HFF-Myc (cell line): ENCODE measurements around the gene LRRC4C.

Experiments used
- DNase-seq: peaks from one replicate; pipeline ENCODE4 v3.0.0-alpha.2; 2011; ENCODE audit warnings: low read depth; ENCODE audit errors: extremely low read depth
- H3K4me3 ChIP-seq: replicated peaks from 2 replicates; pipeline ENCODE4 v1.5.1; 2011; ENCODE audit warnings: low read depth, mild to moderate bottlenecking, control low read depth, low read length
- CTCF ChIP-seq: IDR thresholded peaks from 2 replicates; pipeline ENCODE4 v1.5.1; 2012; ENCODE audit warnings: mild to moderate bottlenecking, low read depth, low read length, control low read depth; ENCODE audit errors: missing control alignments

The LRRC4C gene

GRCh38 chr11:40407355-40407754 is 1052.1 kb downstream of the LRRC4C start:
- no peak overlapping the region for H3K4me3 ChIP-seq
- DNase-seq = no peak
- no peak for TF ChIP-seq CTCF

- no peak for DNase-seq
- H3K4me3 ChIP-seq = no peak overlapping the region
- TF ChIP-seq CTCF = no peak
These were observed 1053.8 kb downstream of the LRRC4C start for GRCh38 chr11:40405614-40406013.

- TF ChIP-seq CTCF = no peak
- DNase-seq = no peak
- H3K4me3 ChIP-seq = no peak overlapping the region
These were observed 1056.1 kb downstream of the LRRC4C start for GRCh38 chr11:40403321-40403720.

GRCh38 chr11:40401132-40401853 is 1058.2 kb downstream of the LRRC4C start:
- no peak for DNase-seq
- H3K4me3 ChIP-seq = no peak overlapping the region
- no peak for TF ChIP-seq CTCF

- no peak for TF ChIP-seq CTCF
- no peak for DNase-seq
- no peak overlapping the region for H3K4me3 ChIP-seq
These were observed 1062.3 kb downstream of the LRRC4C start for GRCh38 chr11:40397141-40397540.

GRCh38 chr11:40393511-40393910 is 1065.9 kb downstream of the LRRC4C start:
- DNase-seq = no peak
- no peak for TF ChIP-seq CTCF
- no peak overlapping the region for H3K4me3 ChIP-seq

GRCh38 chr11:40391679-40392078 is 1067.8 kb downstream of the LRRC4C start:
- DNase-seq = no peak
- no peak overlapping the region for H3K4me3 ChIP-seq
- TF ChIP-seq CTCF = no peak
